Retina (tissue), 1 donor: ENCODE measurements around the gene ASXL3.

Experiments
- DNase-seq: peaks from one replicate; pipeline ENCODE4 v3.0.0-alpha.2; 2016

Gene ASXL3

GRCh38 chr18:33584548-33585430, 6.8 kb downstream of the ASXL3 start:
- DNase-seq, result no peak

GRCh38 chr18:33585431-33585775, 7.4 kb downstream of the ASXL3 start:
- no peak for DNase-seq

- DNase-seq, result no peak
These were observed 10.3 kb downstream of the ASXL3 start for GRCh38 chr18:33588361-33588760.

GRCh38 chr18:33593261-33593660, 15.2 kb downstream of the ASXL3 start:
- no peak for DNase-seq

GRCh38 chr18:33594799-33595198, 16.8 kb downstream of the ASXL3 start:
- no peak for DNase-seq

- no peak for DNase-seq
These were observed 18.3 kb downstream of the ASXL3 start for GRCh38 chr18:33596178-33596854.

GRCh38 chr18:33600846-33601245, 22.8 kb downstream of the ASXL3 start:
- no peak for DNase-seq

- no peak for DNase-seq
These were observed 25.4 kb downstream of the ASXL3 start for GRCh38 chr18:33603454-33603853.

GRCh38 chr18:33605250-33605649, 27.2 kb downstream of the ASXL3 start:
- DNase-seq, result no peak

GRCh38 chr18:33606621-33607020, 28.6 kb downstream of the ASXL3 start:
- DNase-seq, result no peak

GRCh38 chr18:33611525-33612135, 33.6 kb downstream of the ASXL3 start:
- DNase-seq, result no peak

- DNase-seq, result no peak
These were observed 34.6 kb downstream of the ASXL3 start for GRCh38 chr18:33612632-33613031.

- no peak for DNase-seq
These were observed 38.5 kb downstream of the ASXL3 start for GRCh38 chr18:33616556-33616955.

GRCh38 chr18:33627114-33627513, 49.1 kb downstream of the ASXL3 start:
- DNase-seq, result no peak

- DNase-seq, result no peak
These were observed 52.5 kb downstream of the ASXL3 start for GRCh38 chr18:33630476-33630875.

- DNase-seq, result no peak
These were observed 63.1 kb downstream of the ASXL3 start for GRCh38 chr18:33641141-33641540.

- DNase-seq, result no peak
These were observed 66.5 kb downstream of the ASXL3 start for GRCh38 chr18:33644494-33644893.

GRCh38 chr18:33647365-33647764, 69.3 kb downstream of the ASXL3 start:
- DNase-seq, result no peak

GRCh38 chr18:33652635-33653034, 74.6 kb downstream of the ASXL3 start:
- no peak for DNase-seq

- no peak for DNase-seq
These were observed 75.2 kb downstream of the ASXL3 start for GRCh38 chr18:33653231-33653630.

GRCh38 chr18:33656889-33657448, 79.0 kb downstream of the ASXL3 start:
- DNase-seq, result no peak

- DNase-seq, result no peak
These were observed 82.8 kb downstream of the ASXL3 start for GRCh38 chr18:33660696-33661310.

GRCh38 chr18:33664241-33664874, 86.3 kb downstream of the ASXL3 start:
- no peak for DNase-seq
